ENCODE results near the gene ALKBH6. TPM values are rescaled to one million over a fixed set of nuclear protein-coding genes. Genes with fewer than 3 reads are reported as not detected.

Gene ALKBH6
- total RNA-seq, 2 experiments from 2014 or later, result 28.7 to 29.0 TPM

DNA sequence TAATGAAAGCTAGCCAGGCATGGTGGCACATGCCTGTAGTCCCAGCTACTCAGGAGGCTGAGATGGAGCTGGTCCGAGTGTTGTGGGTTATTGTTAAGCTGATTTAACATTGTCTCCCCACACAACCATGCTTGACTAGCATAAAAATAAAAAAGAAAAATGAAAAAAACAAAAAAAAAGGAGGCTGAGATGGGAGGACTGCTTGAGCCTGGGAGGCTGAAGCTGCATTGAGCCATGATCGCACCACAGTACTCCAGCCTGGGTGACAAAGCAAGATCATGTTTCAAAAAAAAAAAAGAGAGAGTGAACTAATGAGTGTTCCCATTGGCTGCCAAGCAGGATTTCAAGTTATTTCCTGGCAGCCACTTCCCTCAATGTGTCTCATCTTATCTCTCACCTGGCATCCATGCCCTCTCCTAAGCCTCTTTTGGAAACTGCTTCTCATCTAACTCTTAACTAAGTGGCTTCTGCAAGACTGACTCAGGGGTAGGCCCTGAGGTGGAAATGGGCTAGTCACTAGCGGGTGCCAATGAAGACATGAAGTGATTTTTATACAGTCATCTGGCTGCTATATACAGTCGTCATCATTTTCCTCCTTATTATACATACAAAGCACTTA is 35.2 kb upstream of the ALKBH6 start:
- H3K4me3 ChIP-seq (ENCODE audit: low read depth, low read length, poor library complexity, severe bottlenecking), result no peak overlapping the region
- H4K20me1 ChIP-seq (ENCODE audit: insufficient read depth, low read length), result no peaks in the 10 kb centered on the region
- TF ChIP-seq CTCF (conservative IDR thresholded peaks at IDR 0.05; ENCODE audit: low read length) (no peak), EZH2phosphoT487 (IDR thresholded peaks at IDR 0.05; ENCODE audit: borderline replicate concordance, low read depth, low read length) (no peak)
- peaks cover 3% of the 10 kb centered on the region; the same call in 1 of the 2 replicates for H3K79me2 ChIP-seq (ENCODE audit: insufficient read depth, low read depth, low read length)
- H3K4me1 ChIP-seq (ENCODE audit: insufficient read depth, low read length, poor library complexity, severe bottlenecking), result peaks cover 14% of the 10 kb centered on the region
- ChIA-PET POLR2A (no interaction called here), CTCF (ENCODE audit: unreplicated experiment) (no interaction called here)
- H3K9me2 ChIP-seq (ENCODE audit: insufficient read depth, low read length), result no peaks in the 10 kb centered on the region
- H3K4me2 ChIP-seq (ENCODE audit: low read length), result no peak overlapping the region
- H2AFZ ChIP-seq (ENCODE audit: low read length), result no peak overlapping the region
- H3K9me3 ChIP-seq (ENCODE audit: low read length), result no peaks in the 10 kb centered on the region
- H3K27ac ChIP-seq (ENCODE audit: low read depth, low read length, poor library complexity, severe bottlenecking), result no peak overlapping the region
- no peaks in the 10 kb centered on the region for H3K36me3 ChIP-seq (ENCODE audit: insufficient read depth, low read length)
- intact Hi-C loops (cut with micrococcal nuclease; ENCODE audit: unreplicated experiment), result no loop called here
- BruUV-seq (replicated peaks), result no TSS peak
- DNase-seq (ENCODE audit: low spot score), result no peak

- DNase-seq (ENCODE audit: low spot score), result no peak
- ChIA-PET POLR2A (interaction anchor here (0.6 kb wide), 1 partner anchor 107 kb away, joined by 3 read pairs; no protein-coding TSS in a partner anchor), CTCF (ENCODE audit: unreplicated experiment) (no interaction called here)
- H3K36me3 ChIP-seq (ENCODE audit: insufficient read depth, low read length), result no peaks in the 10 kb centered on the region
- no TSS peak for BruUV-seq (replicated peaks)
- H3K9me3 ChIP-seq (ENCODE audit: low read length), result no peaks in the 10 kb centered on the region
- no peak overlapping the region for H3K4me2 ChIP-seq (ENCODE audit: low read length)
- no peaks in the 10 kb centered on the region for H3K9me2 ChIP-seq (ENCODE audit: insufficient read depth, low read length)
- no peaks in the 10 kb centered on the region; the same call in 1 of the 2 replicates for H3K79me2 ChIP-seq (ENCODE audit: insufficient read depth, low read depth, low read length)
- H3K4me3 ChIP-seq (ENCODE audit: low read depth, low read length, poor library complexity, severe bottlenecking), result no peak overlapping the region
- TF ChIP-seq CTCF (conservative IDR thresholded peaks at IDR 0.05; ENCODE audit: low read length), result no peak
- TF ChIP-seq EZH2phosphoT487 (IDR thresholded peaks at IDR 0.05; ENCODE audit: borderline replicate concordance, low read depth, low read length), result no peak
- intact Hi-C loops (cut with micrococcal nuclease; ENCODE audit: unreplicated experiment), result no loop called here
- peaks cover 10% of the 10 kb centered on the region for H3K4me1 ChIP-seq (ENCODE audit: insufficient read depth, low read length, poor library complexity, severe bottlenecking)
- no peak overlapping the region for H3K27ac ChIP-seq (ENCODE audit: low read depth, low read length, poor library complexity, severe bottlenecking)
- no peaks in the 10 kb centered on the region for H4K20me1 ChIP-seq (ENCODE audit: insufficient read depth, low read length)
- H2AFZ ChIP-seq (ENCODE audit: low read length), result no peak overlapping the region
These were observed 33.8 kb upstream of the ALKBH6 start for GRCh38 chr19:36047835-36048234.

- Histone ChIP-seq H3K79me2 (ENCODE audit: insufficient read depth, low read depth, low read length) (no peaks in the 10 kb centered on the region), H4K20me1 (ENCODE audit: insufficient read depth, low read length) (no peaks in the 10 kb centered on the region), H3K4me2 (ENCODE audit: low read length) (no peak overlapping the region), H3K36me3 (ENCODE audit: insufficient read depth, low read length) (no peaks in the 10 kb centered on the region), H3K9me3 (ENCODE audit: low read length) (no peaks in the 10 kb centered on the region), H3K4me3 (ENCODE audit: low read depth, low read length, poor library complexity, severe bottlenecking) (no peak overlapping the region), H3K4me1 (ENCODE audit: insufficient read depth, low read length, poor library complexity, severe bottlenecking) (peaks cover 4% of the 10 kb centered on the region), H2AFZ (ENCODE audit: low read length) (no peak overlapping the region), H3K27ac (ENCODE audit: low read depth, low read length, poor library complexity, severe bottlenecking) (no peak overlapping the region), H3K9me2 (ENCODE audit: insufficient read depth, low read length) (no peaks in the 10 kb centered on the region)
- intact Hi-C loops (cut with micrococcal nuclease; ENCODE audit: unreplicated experiment), result no loop called here
- no TSS peak for BruUV-seq (replicated peaks)
- no peak for DNase-seq (ENCODE audit: low spot score)
- POLR2A ChIA-PET, result no interaction called here
- CTCF ChIA-PET (ENCODE audit: unreplicated experiment), result no interaction called here
- no peak for TF ChIP-seq EZH2phosphoT487 (IDR thresholded peaks at IDR 0.05; ENCODE audit: borderline replicate concordance, low read depth, low read length)
- no peak for TF ChIP-seq CTCF (conservative IDR thresholded peaks at IDR 0.05; ENCODE audit: low read length)
These were observed 32.5 kb upstream of the ALKBH6 start for GRCh38 chr19:36046443-36047050.
